PC-3 (cell line): ENCODE data around the gene TMEM52B.

Source experiments
- CTCF ChIP-seq: fragments of 300-600 bp; sonication (generic); conservative IDR thresholded peaks from 2 replicates; pipeline ENCODE4 v1.5.1; 2017; ENCODE audit warnings: antibody characterized with exemption, low read depth, mild to moderate bottlenecking, low read length
- EZH2 ChIP-seq: fragments of 300-600 bp; sonication (generic); IDR thresholded peaks from one replicate; pipeline ENCODE4 v1.6.1; 2017; ENCODE audit warnings: antibody characterized with exemption, mild to moderate bottlenecking, low read length; ENCODE audit not compliant: unreplicated experiment
- EZH2phosphoT487 ChIP-seq: fragments of 300-600 bp; sonication (generic); IDR thresholded peaks from 2 replicates; pipeline ENCODE4 v1.6.1; 2018; ENCODE audit warnings: mild to moderate bottlenecking, antibody characterized with exemption, low read length, borderline replicate concordance

- TF ChIP-seq CTCF = no peak
- no peak for TF ChIP-seq EZH2phosphoT487
- no peak for TF ChIP-seq EZH2
Observed at GRCh38 chr12:10135126-10135525, 43.7 kb upstream of the TMEM52B start.
